Mammary epithelial cell (primary cell): ENCODE results near the gene RAB34.
A peak's percentile ranks its signal among the peaks of the same experiment; 100 is the strongest.

Experiments used
- CTCF ChIP-seq, 2 donors: IDR thresholded peaks in 1 of 2; conservative IDR thresholded peaks in 1 of 2; 2 replicates each; pipeline ENCODE4 v1.5.1; 2011 to 2012; ENCODE audit warnings: inconsistent platforms in 2 of 2, low read length in 2 of 2, mild to moderate bottlenecking in 2 of 2, control low read depth in 1 of 2, low read depth in 1 of 2; ENCODE audit not compliant: insufficient read depth in 1 of 2; ENCODE audit errors: extremely low read depth in 1 of 2
- EZH2 ChIP-seq: IDR thresholded peaks from 2 replicates; pipeline ENCODE4 v1.6.1; 2012; ENCODE audit warnings: low read length, inconsistent platforms, borderline replicate concordance

- TF ChIP-seq CTCF (conservative IDR thresholded peaks at IDR 0.05 in 1 of 2, IDR thresholded peaks at IDR 0.05 in 1 of 2; ENCODE audit: extremely low read depth in 1 of 2, insufficient read depth in 1 of 2, low read depth in 1 of 2, low read length in 2 of 2) (peak in 1 of 2 donors; percentile 9), EZH2 (no peak)
Measured at GRCh38 chr17:28725166-28725659, 7.5 kb upstream of the RAB34 start.
